H1 (cell line): Measurements from ENCODE around the gene RAB14. TPM values are rescaled to one million over a fixed set of nuclear protein-coding genes. Genes with fewer than 3 reads are reported as not detected.

Source experiments
- CTCF ChIA-PET: fragments of 300-600 bp; sonication (Branson Sonifier 250); formaldehyde crosslinking; loops from one replicate; lab custom pipeline; 2021; ENCODE audit not compliant: partially characterized antibody; lab: Charles Lee
- POLR2A ChIA-PET: fragments of 300-600 bp; sonication (Branson Sonifier 250); formaldehyde crosslinking; loops from one replicate; lab custom pipeline; 2021; ENCODE audit warnings: inconsistent platforms; ENCODE audit not compliant: partially characterized antibody; lab: Charles Lee
- DNase-seq, 2 experiments: peaks; one replicate each; pipeline versions ENCODE4 v3.0.0 to v3.0.0-alpha.2; 2010 to 2022; ENCODE audit warnings: low spot score in 2 of 2, low read depth in 1 of 2, mixed read lengths in 1 of 2
- FAIRE-seq: peaks from 2 replicates; lab custom pipeline; 2011; peaks lifted over from hg19 to GRCh38; lab: Jason Lieb, UNC
- H2AFZ ChIP-seq: 2 replicates; pipeline ENCODE4 v1.8.1; 2012; ENCODE audit warnings: low read length, inconsistent platforms
- H2AK5ac ChIP-seq: 2 replicates; pipeline ENCODE4 v1.6.1; 2013; ENCODE audit warnings: low read depth, low read length
- H2BK120ac ChIP-seq: replicated peaks from 2 replicates; pipeline ENCODE3; 2013; ENCODE audit warnings: low read depth, low read length, inconsistent platforms
- H2BK12ac ChIP-seq: 2 replicates; pipeline ENCODE4 v1.6.1; 2013; ENCODE audit warnings: low read depth, low read length
- H2BK15ac ChIP-seq: 2 replicates; pipeline ENCODE4 v1.6.1; 2013; ENCODE audit warnings: low read length
- H2BK20ac ChIP-seq: 2 replicates; pipeline ENCODE4 v1.6.1; 2013; ENCODE audit warnings: low read length
- H2BK5ac ChIP-seq: 2 replicates; pipeline ENCODE4 v1.6.1; 2013; ENCODE audit warnings: low read depth, low read length
- H3K14ac ChIP-seq: 2 replicates; pipeline ENCODE4 v1.6.1; 2013; ENCODE audit warnings: inconsistent platforms; ENCODE audit not compliant: insufficient read length
- H3K18ac ChIP-seq: 2 replicates; pipeline ENCODE4 v1.6.1; 2013; ENCODE audit warnings: low read length; ENCODE audit errors: extremely low read depth
- H3K23ac ChIP-seq: 2 replicates; pipeline ENCODE4 v1.6.1; 2013; ENCODE audit warnings: inconsistent platforms; ENCODE audit not compliant: insufficient read length
- H3K23me2 ChIP-seq: 2 replicates; pipeline ENCODE4 v1.6.1; 2013; ENCODE audit warnings: low read depth, low read length
- H3K27ac ChIP-seq: 2 replicates; pipeline ENCODE4 v1.6.1; 2011; ENCODE audit warnings: low read depth, low read length, inconsistent platforms
- H3K27me3 ChIP-seq, 4 experiments: replicated peaks in 1 of 4; 1 replicate in 1 of 4; 2 replicates in 3 of 4; pipeline versions ENCODE4 v1.6.1 to v1.8.1; 2011 to 2013; ENCODE audit warnings: low read length in 3 of 4, mild to moderate bottlenecking in 3 of 4, inconsistent platforms in 2 of 4, mixed read lengths in 2 of 4, moderate library complexity in 1 of 4; ENCODE audit not compliant: control insufficient read depth in 3 of 4, insufficient read depth in 3 of 4; ENCODE audit errors: extremely low read depth in 1 of 4
- H3K36me3 ChIP-seq, 4 experiments: 2 replicates each; pipeline versions ENCODE4 v1.6.1 to v1.8.1; 2011 to 2013; ENCODE audit warnings: mild to moderate bottlenecking in 4 of 4, low read length in 3 of 4, moderate library complexity in 2 of 4, control low read depth in 1 of 4, inconsistent platforms in 1 of 4; ENCODE audit not compliant: insufficient read depth in 4 of 4, control insufficient read depth in 2 of 4
- H3K4ac ChIP-seq: replicated peaks from 2 replicates; pipeline ENCODE3; 2013; ENCODE audit warnings: low read length, low read depth, mixed read lengths, inconsistent platforms; ENCODE audit not compliant: insufficient read length
- H3K4me1 ChIP-seq, 4 experiments: replicated peaks in 1 of 4; 1 replicate in 1 of 4; 2 replicates in 3 of 4; pipeline versions ENCODE4 v1.6.1 to v1.8.1; 2011 to 2013; ENCODE audit warnings: low read length in 3 of 4, inconsistent platforms in 2 of 4, mixed read lengths in 1 of 4; ENCODE audit not compliant: insufficient read depth in 4 of 4, control insufficient read depth in 3 of 4
- H3K4me2 ChIP-seq, 2 experiments: 2 replicates each; pipeline versions ENCODE4 v1.6.1 to v1.8.1; 2011 to 2013; ENCODE audit warnings: low read depth in 2 of 2, low read length in 2 of 2, control low read depth in 1 of 2, inconsistent platforms in 1 of 2, mild to moderate bottlenecking in 1 of 2; ENCODE audit not compliant: insufficient read depth in 1 of 2
- H3K4me3 ChIP-seq, 4 experiments: fragments of 200-600, 300-600 bp in 1 of 4; sonication (generic), shearing (Covaris generic), sonication (Bioruptor Twin) in 1 of 4; 2 replicates each; pipeline versions ENCODE4 v1.5.1 to v1.8.1; 2011 to 2016; ENCODE audit warnings: low read length in 4 of 4, low read depth in 3 of 4, control low read depth in 2 of 4, inconsistent platforms in 2 of 4, mild to moderate bottlenecking in 2 of 4, mixed read lengths in 1 of 4, moderate library complexity in 1 of 4; ENCODE audit not compliant: insufficient read depth in 2 of 4; ENCODE audit errors: extremely low read depth in 1 of 4
- H3K56ac ChIP-seq: replicated peaks from 2 replicates; pipeline ENCODE3; 2013; ENCODE audit warnings: low read depth, mild to moderate bottlenecking, mixed read lengths, low read length, inconsistent platforms; ENCODE audit not compliant: insufficient read length
- H3K79me1 ChIP-seq: 2 replicates; pipeline ENCODE4 v1.6.1; 2013; ENCODE audit warnings: low read depth, low read length, control low read depth
- H3K79me2 ChIP-seq, 2 experiments: 2 replicates each; pipeline versions ENCODE4 v1.6.1 to v1.8.1; 2012 to 2013; ENCODE audit warnings: low read length in 2 of 2, mild to moderate bottlenecking in 2 of 2, inconsistent platforms in 1 of 2; ENCODE audit not compliant: insufficient read depth in 2 of 2, control insufficient read depth in 1 of 2
- H3K9ac ChIP-seq, 4 experiments: replicated peaks in 1 of 4; 1 replicate in 1 of 4; 2 replicates in 3 of 4; pipeline versions ENCODE4 v1.6.1 to v1.8.1; 2011 to 2013; ENCODE audit warnings: low read depth in 3 of 4, low read length in 3 of 4, control low read depth in 2 of 4, mild to moderate bottlenecking in 2 of 4, moderate library complexity in 2 of 4, inconsistent platforms in 1 of 4; ENCODE audit errors: extremely low read depth in 1 of 4
- H3K9me3 ChIP-seq, 2 experiments: 2 replicates each; pipeline versions ENCODE4 v1.6.1 to v1.8.1; 2012 to 2013; ENCODE audit warnings: mild to moderate bottlenecking in 2 of 2, moderate library complexity in 2 of 2, control low read depth in 1 of 2, inconsistent platforms in 1 of 2, low read depth in 1 of 2, low read length in 1 of 2, mixed read lengths in 1 of 2; ENCODE audit not compliant: insufficient read depth in 2 of 2
- H4K20me1 ChIP-seq, 2 experiments: replicated peaks in 1 of 2; 2 replicates each; pipeline versions ENCODE3 to v1.8.1; 2011 to 2013; ENCODE audit warnings: inconsistent platforms in 2 of 2, low read length in 2 of 2, mild to moderate bottlenecking in 1 of 2; ENCODE audit not compliant: insufficient read depth in 2 of 2, control insufficient read depth in 1 of 2
- H4K5ac ChIP-seq: 2 replicates; pipeline ENCODE4 v1.6.1; 2013; ENCODE audit warnings: low read length, low read depth, mixed read lengths, inconsistent platforms; ENCODE audit not compliant: insufficient read length
- H4K8ac ChIP-seq: 2 replicates; pipeline ENCODE4 v1.8.0; 2013; ENCODE audit warnings: mild to moderate bottlenecking, moderate library complexity, low read length, inconsistent platforms; ENCODE audit not compliant: insufficient read depth; ENCODE audit errors: extremely low read depth
- H4K91ac ChIP-seq: replicated peaks from 2 replicates; pipeline ENCODE3; 2013; ENCODE audit warnings: low read length, mixed read lengths, inconsistent platforms; ENCODE audit not compliant: insufficient read length
- CHD2 ChIP-seq: IDR thresholded peaks from 2 replicates; pipeline ENCODE4 v1.6.1; 2012; ENCODE audit warnings: low read length, improper control_type of control experiment
- GTF2F1 ChIP-seq: IDR thresholded peaks from 2 replicates; pipeline ENCODE4 v1.6.1; 2012; ENCODE audit warnings: low read depth, low read length, improper control_type of control experiment, borderline replicate concordance
- POU5F1 ChIP-seq: IDR thresholded peaks from 2 replicates; pipeline ENCODE4 v1.6.1; 2011; ENCODE audit warnings: low read depth, mild to moderate bottlenecking, low read length, moderate library complexity
- SIN3A ChIP-seq, 2 experiments: IDR thresholded peaks in 1 of 2; conservative IDR thresholded peaks in 1 of 2; 2 replicates each; pipeline ENCODE4 v1.6.1; 2011 to 2012; ENCODE audit warnings: low read length in 2 of 2, improper control_type of control experiment in 1 of 2, low read depth in 1 of 2, mild to moderate bottlenecking in 1 of 2
- SP4 ChIP-seq: IDR thresholded peaks from 2 replicates; pipeline ENCODE4 v1.6.1; 2012; ENCODE audit warnings: low read length, inconsistent platforms
- SUZ12 ChIP-seq: fragments of 200-600 bp; sonication (generic); IDR thresholded peaks from 2 replicates; pipeline ENCODE4 v1.6.1; 2012; ENCODE audit warnings: mild to moderate bottlenecking, inconsistent platforms, low read length, moderate library complexity, mixed read lengths
- WGBS, 2 experiments: shearing (Covaris generic) in 1 of 2; methylation state at CpG; one replicate each; pipeline versions ENCODE4 v1.1.6 to v1.1.7; 2013 to 2015; ENCODE audit warnings: low lambda C conversion rate in 2 of 2, mixed read lengths in 2 of 2, inconsistent platforms in 1 of 2, low coverage in 1 of 2, missing lambda C conversion rate in 1 of 2; ENCODE audit not compliant: insufficient replicate concordance in 2 of 2, insufficient coverage in 1 of 2, insufficient read length in 1 of 2; ENCODE audit errors: extremely low coverage in 1 of 2, missing lambda C conversion rate in 1 of 2; 5-methylcytosine and 5-hydroxymethylcytosine counted together
- polyA plus RNA-seq, 7 experiments: library from polyadenylated mRNA; depleted of rRNA in 3 of 7; stranded (reverse) in 5 of 7; unstranded in 2 of 7; fragments of >200 nt in 5 of 7; fragments of 200-250 nt in 2 of 7; gene quantifications; 1 replicate in 5 of 7; 2 replicates in 1 of 7; 4 replicates in 1 of 7; pipeline versions ENCODE4 v1.2.1 to v1.2.3, GENCODE V29; 2011 to 2013; ENCODE audit warnings: missing spikeins in 2 of 7, mixed read lengths in 2 of 7
- total RNA-seq: library from RNA; stranded (reverse); fragmentation: NEBNext Ultra II Directional; extraction: Animal tissue kit (Norgen Biotek cat#: 25700); gene quantifications from 2 replicates; pipeline ENCODE4 v1.2.1, GENCODE V29; 2021

The RAB14 gene
- total and polyA plus RNA-seq, 2 of the 8 experiments (the other 6 are each of a cell fraction or from before 2014, with no cell fraction given), result 9.1 to 44.8 TPM

- Histone ChIP-seq H2BK20ac (no peak overlapping the region), H3K4me3 (no peak overlapping the region), H2AFZ (no peak overlapping the region), H3K27ac (no peak overlapping the region), H4K5ac (no peak overlapping the region), H3K79me1 (no peaks in the 10 kb centered on the region), H3K56ac (no peak overlapping the region), H3K23me2 (peaks cover 3% of the 10 kb centered on the region; the same call in 1 of the 2 replicates), H2BK5ac (no peak overlapping the region), H4K20me1 (no peaks in the 10 kb centered on the region), H3K18ac (no peak overlapping the region), H3K4ac (no peak overlapping the region), H3K27me3 (no peaks in the 10 kb centered on the region; a peak in 1 of 7 replicates), H3K14ac (no peak overlapping the region), H3K4me1 (peaks cover 0 to 7% (median 2%) of the 10 kb centered on the region in 4 experiments; a peak in 2 of 7 replicates), H3K9me3 (no peaks in the 10 kb centered on the region), H2BK120ac (no peak overlapping the region), H3K79me2 (no peaks in the 10 kb centered on the region), H3K36me3 (peaks cover 0 to 12% (median 3%) of the 10 kb centered on the region in 4 experiments; a peak in 5 of 8 replicates), H4K91ac (no peak overlapping the region), H2BK12ac (no peak overlapping the region), H3K4me2 (no peak overlapping the region), H2BK15ac (no peak overlapping the region), H3K9ac (no peak overlapping the region), H4K8ac (no peak overlapping the region), H2AK5ac (no peak overlapping the region), H3K23ac (no peak overlapping the region)
- 95% methylated on average over 1 of the region's 1 CpG; no CpG with 5 or more reads in 1 of the 2 experiments for WGBS, 2 experiments
- POLR2A ChIA-PET, result no interaction called here
- TF ChIP-seq GTF2F1, result no peak
- no peak for TF ChIP-seq SUZ12
- TF ChIP-seq SIN3A (conservative IDR thresholded peaks at IDR 0.05 in 1 of 2, IDR thresholded peaks at IDR 0.05 in 1 of 2; ENCODE audit: low read depth in 1 of 2, low read length in 2 of 2), result no peak
- no peak for TF ChIP-seq SP4
- TF ChIP-seq POU5F1, result no peak
- TF ChIP-seq CHD2, result no peak
- no peak for FAIRE-seq
- DNase-seq, result no peak
- CTCF ChIA-PET, result no interaction called here
Observed at GRCh38 chr9:121140162-121140561, 61.5 kb downstream of the RAB14 start.
